Stimulated activated CD4-positive, alpha-beta T cell treated with anti-CD3 and anti-CD28 coated beads, Interleukin-2, amount 100 ng/mL, for 48 hours (primary cell): Measurements from ENCODE around the gene TMTC2.

ENCODE experiments used
- DNase-seq, 2 donors: peaks; one replicate each; pipeline ENCODE4 v3.0.0-alpha.2; 2020

Gene TMTC2

GRCh38 chr12:82964446-82964845 lies 277.7 kb downstream of the TMTC2 start:
- no peak for DNase-seq

GRCh38 chr12:82966001-82966559 lies 279.4 kb downstream of the TMTC2 start:
- no peak for DNase-seq

GRCh38 chr12:82968631-82969367 lies 282.1 kb downstream of the TMTC2 start:
- no peak for DNase-seq

- DNase-seq, result no peak
These were observed 283.9 kb downstream of the TMTC2 start for GRCh38 chr12:82970614-82971013.

GRCh38 chr12:82971584-82971983 lies 284.9 kb downstream of the TMTC2 start:
- DNase-seq, result no peak

- DNase-seq, result no peak
These were observed 285.9 kb downstream of the TMTC2 start for GRCh38 chr12:82972624-82973023.

GRCh38 chr12:82973592-82973991 lies 286.9 kb downstream of the TMTC2 start:
- DNase-seq, result no peak

- DNase-seq, result no peak
These were observed 294.4 kb downstream of the TMTC2 start for GRCh38 chr12:82981150-82981549.

- no peak for DNase-seq
These were observed 307.4 kb downstream of the TMTC2 start for GRCh38 chr12:82994117-82994516.

- no peak for DNase-seq
These were observed 309.6 kb downstream of the TMTC2 start for GRCh38 chr12:82996168-82996812.

GRCh38 chr12:82998509-82998908 lies 311.8 kb downstream of the TMTC2 start:
- DNase-seq, result no peak

GRCh38 chr12:83003026-83003425 lies 316.3 kb downstream of the TMTC2 start:
- no peak for DNase-seq

- no peak for DNase-seq
These were observed 319.0 kb downstream of the TMTC2 start for GRCh38 chr12:83005534-83006197.

- DNase-seq, result no peak
These were observed 322.0 kb downstream of the TMTC2 start for GRCh38 chr12:83008703-83009102.

- DNase-seq, result no peak
These were observed 323.6 kb downstream of the TMTC2 start for GRCh38 chr12:83010169-83010804.

- DNase-seq, result no peak
These were observed 328.9 kb downstream of the TMTC2 start for GRCh38 chr12:83015390-83016217.

- DNase-seq, result no peak
These were observed 329.6 kb downstream of the TMTC2 start for GRCh38 chr12:83016218-83016835.

GRCh38 chr12:83016991-83017390 lies 330.3 kb downstream of the TMTC2 start:
- no peak for DNase-seq

GRCh38 chr12:83018088-83018487 lies 331.4 kb downstream of the TMTC2 start:
- no peak for DNase-seq

- DNase-seq, result no peak
These were observed 340.5 kb downstream of the TMTC2 start for GRCh38 chr12:83027021-83027723.

GRCh38 chr12:83031196-83031595 lies 344.5 kb downstream of the TMTC2 start:
- no peak for DNase-seq
